ENCODE data around the gene GLUD1.

GLUD1 gene

DNA sequence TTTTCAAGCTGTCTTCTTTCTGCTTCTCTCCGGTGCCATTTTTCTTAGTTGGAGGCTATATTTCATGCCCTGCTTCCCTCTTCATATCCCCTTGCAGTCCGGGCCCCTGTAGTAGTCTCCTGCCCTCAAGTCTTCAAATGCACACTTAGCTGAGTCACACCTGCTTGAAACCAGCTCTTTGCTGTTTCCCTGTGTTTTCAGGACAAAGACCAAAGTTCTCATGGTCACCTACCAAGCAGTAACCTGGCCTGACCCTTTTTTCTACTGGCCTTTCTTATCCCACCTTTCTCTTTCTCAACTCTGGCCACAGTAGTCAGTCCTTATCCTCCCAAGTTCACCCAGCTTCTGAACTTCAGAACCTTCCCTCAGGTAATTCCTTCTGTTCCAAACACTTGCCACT is 28.5 kb downstream of the GLUD1 start:
- Histone ChIP-seq H4K8ac (ENCODE audit: low read length) (no peak overlapping the region), H4K91ac (ENCODE audit: low read length) (no peak overlapping the region), H2BK15ac (ENCODE audit: low read depth, poor library complexity, severe bottlenecking) (no peak overlapping the region), H3K4ac (ENCODE audit: low read depth in 1 of 2, low read length in 2 of 2) (no peak overlapping the region), H3K4me3 (ENCODE audit: insufficient read depth in 1 of 2, low read depth in 1 of 2, low read length in 2 of 2) (no peak overlapping the region), H2AFZ (ENCODE audit: low read depth, low read length) (no peak overlapping the region), H3K9ac (ENCODE audit: low read length) (no peak overlapping the region), H3K9me3 (ENCODE audit: control insufficient read depth, low read length) (no peaks in the 10 kb centered on the region), H3K4me1 (ENCODE audit: control insufficient read depth, insufficient read depth, low read depth, low read length) (no peaks in the 10 kb centered on the region), H3K14ac (ENCODE audit: low read length in 2 of 2) (no peak overlapping the region), H2BK5ac (ENCODE audit: low read depth, low read length, poor library complexity, severe bottlenecking) (no peak overlapping the region), H3K36me3 (ENCODE audit: control insufficient read depth in 1 of 2, insufficient read depth in 2 of 2, low read depth in 1 of 2, low read length in 2 of 2) (peaks cover 25 to 92% of the 10 kb centered on the region in 2 experiments), H2BK12ac (ENCODE audit: low read length in 2 of 2) (no peak overlapping the region), H3K27ac (ENCODE audit: low read length, poor library complexity, severe bottlenecking) (no peak overlapping the region), H2BK120ac (ENCODE audit: low read depth, low read length) (no peak overlapping the region), H3K27me3 (ENCODE audit: control insufficient read depth in 1 of 2, insufficient read depth in 1 of 2, low read length in 2 of 2) (no peaks in the 10 kb centered on the region), H2AK5ac (ENCODE audit: low read length, severe bottlenecking) (no peak overlapping the region), H3K79me1 (replicated peaks; ENCODE audit: low read length, poor library complexity, severe bottlenecking) (peaks cover 12% of the 10 kb centered on the region), H3K4me2 (ENCODE audit: low read length, poor library complexity, severe bottlenecking) (no peak overlapping the region), H3K18ac (ENCODE audit: low read depth in 1 of 2, low read length in 2 of 2) (no peak overlapping the region), H3K23ac (ENCODE audit: low read length in 2 of 2) (no peak overlapping the region)
- WGBS: 95% methylated on average over 2 of the region's 2 CpGs
- no peak for DNase-seq

DNA sequence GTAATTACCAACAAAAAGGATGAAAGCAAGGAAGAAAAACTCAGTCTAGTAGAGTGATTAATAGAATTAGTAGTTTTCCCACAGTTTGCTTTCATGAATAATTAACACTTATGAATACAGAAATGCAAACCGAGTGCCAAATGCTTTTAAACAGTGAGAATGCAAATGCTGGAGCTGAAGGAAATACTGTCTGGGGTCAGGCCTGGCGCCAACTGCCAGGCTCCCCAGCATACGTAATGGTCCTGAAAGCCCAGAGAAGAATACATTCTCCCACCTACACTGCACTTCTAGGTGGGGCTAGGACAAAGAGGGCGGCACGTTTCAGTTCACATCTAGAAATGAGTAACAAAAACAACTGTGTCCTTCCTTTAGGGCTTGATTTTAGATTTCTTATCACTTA is 30.0 kb downstream of the GLUD1 start:
- H3K9me3 ChIP-seq (ENCODE audit: control insufficient read depth, low read length): no peaks in the 10 kb centered on the region
- H3K4me2 ChIP-seq (ENCODE audit: low read length, poor library complexity, severe bottlenecking): no peak overlapping the region
- H3K23ac ChIP-seq (ENCODE audit: low read length in 2 of 2): no peak overlapping the region
- H2BK15ac ChIP-seq (ENCODE audit: low read depth, poor library complexity, severe bottlenecking): no peak overlapping the region
- H2BK5ac ChIP-seq (ENCODE audit: low read depth, low read length, poor library complexity, severe bottlenecking): no peak overlapping the region
- no peak overlapping the region for H3K14ac ChIP-seq (ENCODE audit: low read length in 2 of 2)
- peaks cover 14% of the 10 kb centered on the region for H3K79me1 ChIP-seq (replicated peaks; ENCODE audit: low read length, poor library complexity, severe bottlenecking)
- H3K4ac ChIP-seq (ENCODE audit: low read depth in 1 of 2, low read length in 2 of 2): no peak overlapping the region
- no peak overlapping the region for H2AFZ ChIP-seq (ENCODE audit: low read depth, low read length)
- no peak overlapping the region for H3K27ac ChIP-seq (ENCODE audit: low read length, poor library complexity, severe bottlenecking)
- H3K9ac ChIP-seq (ENCODE audit: low read length): no peak overlapping the region
- WGBS: 98% methylated on average over 5 of the region's 5 CpGs
- H4K91ac ChIP-seq (ENCODE audit: low read length): no peak overlapping the region
- no peak overlapping the region for H3K18ac ChIP-seq (ENCODE audit: low read depth in 1 of 2, low read length in 2 of 2)
- H2BK120ac ChIP-seq (ENCODE audit: low read depth, low read length): no peak overlapping the region
- no peaks in the 10 kb centered on the region for H3K27me3 ChIP-seq (ENCODE audit: control insufficient read depth in 1 of 2, insufficient read depth in 1 of 2, low read length in 2 of 2)
- DNase-seq: no peak
- no peak overlapping the region for H3K4me3 ChIP-seq (ENCODE audit: insufficient read depth in 1 of 2, low read depth in 1 of 2, low read length in 2 of 2)
- H3K4me1 ChIP-seq (ENCODE audit: control insufficient read depth, insufficient read depth, low read depth, low read length): no peaks in the 10 kb centered on the region
- peaks cover 23 to 94% of the 10 kb centered on the region in 2 experiments for H3K36me3 ChIP-seq (ENCODE audit: control insufficient read depth in 1 of 2, insufficient read depth in 2 of 2, low read depth in 1 of 2, low read length in 2 of 2)
- no peak overlapping the region for H2BK12ac ChIP-seq (ENCODE audit: low read length in 2 of 2)
- H2AK5ac ChIP-seq (ENCODE audit: low read length, severe bottlenecking): no peak overlapping the region
- no peak overlapping the region for H4K8ac ChIP-seq (ENCODE audit: low read length)

DNA sequence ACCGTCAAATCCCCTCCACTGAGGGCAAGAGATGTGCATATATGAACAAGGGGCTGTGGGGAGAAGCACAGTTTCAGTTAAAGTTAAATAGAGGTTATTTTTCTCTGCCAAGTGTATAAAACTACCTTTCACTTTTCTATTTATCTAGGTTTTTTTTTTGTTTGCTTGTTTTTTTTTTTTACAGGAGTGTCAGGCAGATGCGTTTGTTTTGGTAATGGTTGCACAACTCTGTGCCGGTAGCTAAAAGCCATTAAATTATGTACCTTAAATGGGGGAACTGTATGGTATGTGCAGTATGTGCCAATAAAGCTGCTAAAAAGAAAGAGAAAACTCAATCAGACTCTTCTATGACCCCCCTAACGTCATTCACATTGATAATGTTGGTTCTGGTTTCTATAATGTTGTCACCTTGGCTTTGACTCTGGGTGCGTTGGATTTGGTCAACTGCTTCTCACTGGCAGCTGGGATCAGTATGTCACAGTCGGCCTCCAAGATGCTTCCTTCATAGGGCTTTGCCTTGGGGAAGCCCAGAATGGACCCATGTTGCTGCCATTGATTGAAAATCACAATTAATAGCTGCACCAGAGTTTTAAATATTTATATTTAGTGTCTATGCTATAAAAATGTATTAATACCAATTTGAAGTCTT is 34.2 kb downstream of the GLUD1 start:
- Histone ChIP-seq H3K9me3 (ENCODE audit: control insufficient read depth, low read length) (no peaks in the 10 kb centered on the region), H3K27ac (ENCODE audit: low read length, poor library complexity, severe bottlenecking) (no peak overlapping the region), H3K79me1 (replicated peaks; ENCODE audit: low read length, poor library complexity, severe bottlenecking) (peaks cover 12% of the 10 kb centered on the region), H3K4me1 (ENCODE audit: control insufficient read depth, insufficient read depth, low read depth, low read length) (no peaks in the 10 kb centered on the region), H3K18ac (ENCODE audit: low read depth in 1 of 2, low read length in 2 of 2) (no peak overlapping the region), H3K4me3 (ENCODE audit: insufficient read depth in 1 of 2, low read depth in 1 of 2, low read length in 2 of 2) (no peak overlapping the region), H3K27me3 (ENCODE audit: control insufficient read depth in 1 of 2, insufficient read depth in 1 of 2, low read length in 2 of 2) (no peaks in the 10 kb centered on the region), H2BK12ac (ENCODE audit: low read length in 2 of 2) (no peak overlapping the region), H2AK5ac (ENCODE audit: low read length, severe bottlenecking) (no peak overlapping the region), H3K4ac (ENCODE audit: low read depth in 1 of 2, low read length in 2 of 2) (no peak overlapping the region), H4K8ac (ENCODE audit: low read length) (no peak overlapping the region), H3K4me2 (ENCODE audit: low read length, poor library complexity, severe bottlenecking) (no peak overlapping the region), H2BK120ac (ENCODE audit: low read depth, low read length) (no peak overlapping the region), H3K9ac (ENCODE audit: low read length) (no peak overlapping the region), H3K36me3 (ENCODE audit: control insufficient read depth in 1 of 2, insufficient read depth in 2 of 2, low read depth in 1 of 2, low read length in 2 of 2) (peaks cover 22 to 92% of the 10 kb centered on the region in 2 experiments), H3K14ac (ENCODE audit: low read length in 2 of 2) (no peak overlapping the region), H2BK5ac (ENCODE audit: low read depth, low read length, poor library complexity, severe bottlenecking) (no peak overlapping the region), H4K91ac (ENCODE audit: low read length) (no peak overlapping the region), H2AFZ (ENCODE audit: low read depth, low read length) (no peak overlapping the region), H3K23ac (ENCODE audit: low read length in 2 of 2) (no peak overlapping the region), H2BK15ac (ENCODE audit: low read depth, poor library complexity, severe bottlenecking) (no peak overlapping the region)
- 94% methylated on average over 6 of the region's 6 CpGs for WGBS
- no peak for DNase-seq

DNA sequence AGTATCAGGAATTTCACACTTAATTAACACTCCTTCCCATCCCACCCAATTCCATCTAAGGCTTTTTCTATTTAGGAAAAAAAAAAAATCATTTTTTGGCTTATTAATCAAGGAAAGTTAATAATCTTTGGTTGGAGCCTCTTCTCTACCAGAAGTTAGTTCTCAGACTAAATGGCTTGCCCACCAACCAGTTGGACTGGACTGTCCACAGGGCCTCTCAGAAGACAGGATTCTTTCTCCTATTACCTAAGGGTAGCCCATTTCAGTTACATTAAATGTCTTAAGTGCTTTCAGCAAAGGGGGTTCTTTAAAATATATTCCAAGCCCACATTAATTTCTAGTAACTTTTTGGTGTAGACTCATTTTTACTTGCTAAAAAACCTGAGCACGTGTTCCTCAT is 35.2 kb downstream of the GLUD1 start:
- Histone ChIP-seq H4K91ac (ENCODE audit: low read length) (no peak overlapping the region), H3K18ac (ENCODE audit: low read depth in 1 of 2, low read length in 2 of 2) (no peak overlapping the region), H2BK15ac (ENCODE audit: low read depth, poor library complexity, severe bottlenecking) (no peak overlapping the region), H3K9me3 (ENCODE audit: control insufficient read depth, low read length) (no peaks in the 10 kb centered on the region), H3K9ac (ENCODE audit: low read length) (no peak overlapping the region), H2BK12ac (ENCODE audit: low read length in 2 of 2) (no peak overlapping the region), H3K14ac (ENCODE audit: low read length in 2 of 2) (no peak overlapping the region), H2AFZ (ENCODE audit: low read depth, low read length) (no peak overlapping the region), H3K4me2 (ENCODE audit: low read length, poor library complexity, severe bottlenecking) (no peak overlapping the region), H3K27ac (ENCODE audit: low read length, poor library complexity, severe bottlenecking) (no peak overlapping the region), H2AK5ac (ENCODE audit: low read length, severe bottlenecking) (no peak overlapping the region), H3K79me1 (replicated peaks; ENCODE audit: low read length, poor library complexity, severe bottlenecking) (peaks cover 8% of the 10 kb centered on the region), H3K4me1 (ENCODE audit: control insufficient read depth, insufficient read depth, low read depth, low read length) (peaks cover 5% of the 10 kb centered on the region), H2BK5ac (ENCODE audit: low read depth, low read length, poor library complexity, severe bottlenecking) (no peak overlapping the region), H2BK120ac (ENCODE audit: low read depth, low read length) (no peak overlapping the region), H3K4me3 (ENCODE audit: insufficient read depth in 1 of 2, low read depth in 1 of 2, low read length in 2 of 2) (no peak overlapping the region), H3K23ac (ENCODE audit: low read length in 2 of 2) (no peak overlapping the region), H4K8ac (ENCODE audit: low read length) (no peak overlapping the region), H3K36me3 (ENCODE audit: control insufficient read depth in 1 of 2, insufficient read depth in 2 of 2, low read depth in 1 of 2, low read length in 2 of 2) (peaks cover 22 to 87% of the 10 kb centered on the region in 2 experiments), H3K27me3 (ENCODE audit: control insufficient read depth in 1 of 2, insufficient read depth in 1 of 2, low read length in 2 of 2) (no peaks in the 10 kb centered on the region), H3K4ac (ENCODE audit: low read depth in 1 of 2, low read length in 2 of 2) (no peak overlapping the region)
- WGBS: 100% methylated on average over 1 of the region's 1 CpG
- DNase-seq: no peak

All from mesenchymal stem cell (in vitro differentiated cells and primary cell).